Astrocyte of the hippocampus (primary cell): ENCODE measurements around the gene TK2.
"Not testable (repeated sequence)": the region's sequence is repeated elsewhere in the genome, so short reads cannot be mapped to it uniquely, and the experiment has no call there.

Source experiments
- DNase-seq: peaks from one replicate; pipeline ENCODE4 v3.0.0; 2011; ENCODE audit warnings: low read depth, low spot score

The TK2 gene

GRCh38 chr16:66549284-66550131, at the start of gene TK2:
TSS of gene TK2 (minus strand) at chr16:66550122. CDS start at chr16:66550061, 61 bp downstream.
- DNase-seq: peak; percentile 88

- no peak for DNase-seq
These were observed 48.2 kb upstream of the TK2 start for GRCh38 chr16:66598111-66598510.

GRCh38 chr16:66596986-66597848, 47.3 kb upstream of the TK2 start:
- no peak for DNase-seq

GRCh38 chr16:66596559-66596958, 46.6 kb upstream of the TK2 start:
- DNase-seq: not testable (repeated sequence)

GRCh38 chr16:66594739-66595138, 44.8 kb upstream of the TK2 start:
- no peak for DNase-seq

- no peak for DNase-seq
These were observed 42.9 kb upstream of the TK2 start for GRCh38 chr16:66592814-66593213.

GRCh38 chr16:66592241-66592640, 42.3 kb upstream of the TK2 start:
- no peak for DNase-seq

- no peak for DNase-seq
These were observed 41.1 kb upstream of the TK2 start for GRCh38 chr16:66591018-66591417.

GRCh38 chr16:66590322-66590721, 40.4 kb upstream of the TK2 start:
- no peak for DNase-seq

GRCh38 chr16:66588981-66589713, 39.2 kb upstream of the TK2 start:
- peak; percentile 15 for DNase-seq

GRCh38 chr16:66587881-66588600, 38.1 kb upstream of the TK2 start:
- DNase-seq: no peak

GRCh38 chr16:66585481-66586239, 35.7 kb upstream of the TK2 start:
- no peak for DNase-seq

- DNase-seq: peak; percentile 46
These were observed 31.5 kb upstream of the TK2 start for GRCh38 chr16:66581246-66581952.

GRCh38 chr16:66580605-66581209, 30.8 kb upstream of the TK2 start:
- DNase-seq: peak; percentile 75

- DNase-seq: peak; percentile 26
These were observed 29.0 kb upstream of the TK2 start, which contains the start of gene CMTM2 for GRCh38 chr16:66578651-66579531. TSS of gene CMTM2 (plus strand) at chr16:66579463. CDS start at chr16:66579608, 145 bp downstream.

GRCh38 chr16:66576296-66576695, 26.4 kb upstream of the TK2 start:
- no peak for DNase-seq

- DNase-seq: no peak
These were observed 25.1 kb upstream of the TK2 start for GRCh38 chr16:66575060-66575459.

- no peak for DNase-seq
These were observed 24.6 kb upstream of the TK2 start for GRCh38 chr16:66574531-66574930.
